ENCODE data around the gene DCBLD2. TPM values are rescaled to one million over a fixed set of nuclear protein-coding genes. Genes with fewer than 3 reads are reported as not detected.

Gene DCBLD2
- total and polyA plus RNA-seq, 4 donors: 25.0 to 42.3 (median 29.5) TPM

- Histone ChIP-seq H3K4me3 (ENCODE audit: low read depth, low read length) (no peak overlapping the region), H3K36me3 (ENCODE audit: control insufficient read depth, insufficient read depth, low read length) (peaks cover 5% of the 10 kb centered on the region), H3K27ac (ENCODE audit: low read depth, low read length) (no peak overlapping the region), H3K9me3 (ENCODE audit: control insufficient read depth, insufficient read depth, low read length) (no peaks in the 10 kb centered on the region), H3K4me1 (ENCODE audit: control insufficient read depth, insufficient read depth, low read length) (no peaks in the 10 kb centered on the region), H3K27me3 (ENCODE audit: control insufficient read depth, insufficient read depth, low read length) (no peaks in the 10 kb centered on the region)
- WGBS (ENCODE audit: insufficient coverage): no CpG with 5 or more reads among the region's 3 CpGs
- DNase-seq (ENCODE audit: low read depth in 4 of 6, low spot score in 6 of 6): no peak
Measured at GRCh38 chr3:98821063-98821462, 80.4 kb downstream of the DCBLD2 start.

GRCh38 chr3:98817547-98818041, 83.9 kb downstream of the DCBLD2 start:
- no peak overlapping the region for H3K4me3 ChIP-seq (ENCODE audit: low read depth, low read length)
- no peak overlapping the region for H3K27ac ChIP-seq (ENCODE audit: low read depth, low read length)
- no CpG with 5 or more reads among the region's 3 CpGs for WGBS (ENCODE audit: insufficient coverage)
- H3K9me3 ChIP-seq (ENCODE audit: control insufficient read depth, insufficient read depth, low read length): no peaks in the 10 kb centered on the region
- DNase-seq (ENCODE audit: low read depth in 4 of 6, low spot score in 6 of 6): peak; percentile 43 to 90 (median 58)
- H3K4me1 ChIP-seq (ENCODE audit: control insufficient read depth, insufficient read depth, low read length): no peaks in the 10 kb centered on the region
- H3K27me3 ChIP-seq (ENCODE audit: control insufficient read depth, insufficient read depth, low read length): no peaks in the 10 kb centered on the region
- peaks cover 9% of the 10 kb centered on the region for H3K36me3 ChIP-seq (ENCODE audit: control insufficient read depth, insufficient read depth, low read length)

DNA sequence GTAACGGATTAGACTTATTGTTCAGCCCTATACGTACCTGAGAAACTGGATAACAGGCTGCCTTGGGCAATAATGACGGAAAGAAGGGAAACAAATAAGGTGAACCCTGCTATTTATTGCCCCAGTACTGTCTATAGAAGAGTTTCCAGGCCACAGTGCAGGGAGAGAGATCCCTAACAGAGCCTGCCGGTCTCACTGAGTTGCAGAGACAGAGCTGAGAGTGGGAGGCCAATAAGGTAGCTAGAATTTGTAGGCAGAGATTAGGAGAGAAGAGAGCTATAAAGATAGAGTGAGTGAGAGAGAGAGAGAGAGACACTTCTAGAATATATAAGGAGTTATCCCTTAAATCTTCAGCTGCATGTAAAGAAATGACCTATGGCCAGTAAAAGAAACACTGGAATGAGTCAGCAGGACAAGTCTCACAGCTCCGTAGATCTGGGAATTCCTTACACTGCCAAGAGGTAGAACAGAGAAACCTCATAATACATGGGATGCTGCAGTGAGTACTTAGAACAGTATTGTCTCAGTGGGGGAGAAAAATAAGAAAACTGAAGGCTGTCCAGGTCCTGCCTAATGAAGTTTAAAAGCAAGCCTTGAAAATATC, 86.6 kb downstream of the DCBLD2 start:
- Histone ChIP-seq H3K36me3 (ENCODE audit: control insufficient read depth, insufficient read depth, low read length) (peaks cover 7% of the 10 kb centered on the region), H3K27ac (ENCODE audit: low read depth, low read length) (no peak overlapping the region), H3K27me3 (ENCODE audit: control insufficient read depth, insufficient read depth, low read length) (no peaks in the 10 kb centered on the region), H3K4me3 (ENCODE audit: low read depth, low read length) (no peak overlapping the region), H3K4me1 (ENCODE audit: control insufficient read depth, insufficient read depth, low read length) (no peaks in the 10 kb centered on the region), H3K9me3 (ENCODE audit: control insufficient read depth, insufficient read depth, low read length) (no peaks in the 10 kb centered on the region)
- 83% methylated on average over 3 of the region's 5 CpGs for WGBS (ENCODE audit: insufficient coverage)
- no peak for DNase-seq (ENCODE audit: low read depth in 4 of 6, low spot score in 6 of 6)

DNA sequence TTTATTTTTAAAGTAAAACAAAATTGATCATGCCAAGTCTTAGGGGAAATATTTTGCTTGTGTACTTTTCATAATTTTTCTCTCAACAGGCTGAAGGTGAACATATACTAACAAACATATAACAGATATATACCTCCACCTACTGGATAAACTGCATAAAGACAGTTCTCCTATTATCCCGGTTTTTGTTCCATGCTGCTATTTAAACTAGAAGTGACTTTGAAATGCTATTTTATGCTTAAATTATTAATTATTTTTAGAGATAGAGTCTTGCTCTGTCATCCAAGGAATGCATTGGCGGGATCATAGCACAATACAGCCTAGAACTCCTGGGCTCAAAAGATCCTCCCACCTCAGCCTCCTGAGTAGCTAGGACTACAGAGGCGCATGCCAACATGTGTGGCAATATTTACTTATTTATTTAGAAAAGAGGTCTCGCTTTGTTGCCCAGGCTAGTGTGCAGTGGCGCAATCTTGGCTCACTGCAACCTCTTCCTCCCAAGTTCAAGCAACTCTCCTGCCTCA, 88.6 kb downstream of the DCBLD2 start:
- Histone ChIP-seq H3K9me3 (ENCODE audit: control insufficient read depth, insufficient read depth, low read length) (no peaks in the 10 kb centered on the region), H3K27me3 (ENCODE audit: control insufficient read depth, insufficient read depth, low read length) (no peaks in the 10 kb centered on the region), H3K4me1 (ENCODE audit: control insufficient read depth, insufficient read depth, low read length) (no peaks in the 10 kb centered on the region), H3K4me3 (ENCODE audit: low read depth, low read length) (no peak overlapping the region), H3K36me3 (ENCODE audit: control insufficient read depth, insufficient read depth, low read length) (peaks cover 7% of the 10 kb centered on the region), H3K27ac (ENCODE audit: low read depth, low read length) (no peak overlapping the region)
- peak in 4 of 6 donors; percentile 24 to 84 (median 42) for DNase-seq (ENCODE audit: low read depth in 4 of 6, low spot score in 6 of 6)
- WGBS (ENCODE audit: insufficient coverage): no CpG with 5 or more reads among the region's 5 CpGs

GRCh38 chr3:98811048-98811447, 90.4 kb downstream of the DCBLD2 start:
- no peak for DNase-seq (ENCODE audit: low read depth in 4 of 6, low spot score in 6 of 6)
- Histone ChIP-seq H3K27me3 (ENCODE audit: control insufficient read depth, insufficient read depth, low read length) (no peaks in the 10 kb centered on the region), H3K36me3 (ENCODE audit: control insufficient read depth, insufficient read depth, low read length) (peaks cover 8% of the 10 kb centered on the region), H3K27ac (ENCODE audit: low read depth, low read length) (no peak overlapping the region), H3K4me1 (ENCODE audit: control insufficient read depth, insufficient read depth, low read length) (no peaks in the 10 kb centered on the region), H3K9me3 (ENCODE audit: control insufficient read depth, insufficient read depth, low read length) (no peaks in the 10 kb centered on the region), H3K4me3 (ENCODE audit: low read depth, low read length) (no peak overlapping the region)
- 83% methylated on average over 2 of the region's 6 CpGs for WGBS (ENCODE audit: insufficient coverage)

- Histone ChIP-seq H3K9me3 (ENCODE audit: control insufficient read depth, insufficient read depth, low read length) (no peaks in the 10 kb centered on the region), H3K27me3 (ENCODE audit: control insufficient read depth, insufficient read depth, low read length) (no peaks in the 10 kb centered on the region), H3K36me3 (ENCODE audit: control insufficient read depth, insufficient read depth, low read length) (peaks cover 8% of the 10 kb centered on the region), H3K4me3 (ENCODE audit: low read depth, low read length) (no peak overlapping the region), H3K27ac (ENCODE audit: low read depth, low read length) (no peak overlapping the region), H3K4me1 (ENCODE audit: control insufficient read depth, insufficient read depth, low read length) (no peaks in the 10 kb centered on the region)
- WGBS (ENCODE audit: insufficient coverage): 100% methylated on average over 1 of the region's 3 CpGs
- DNase-seq (ENCODE audit: low read depth in 4 of 6, low spot score in 6 of 6): no peak
Measured at GRCh38 chr3:98809557-98809956, 91.9 kb downstream of the DCBLD2 start.

DNA sequence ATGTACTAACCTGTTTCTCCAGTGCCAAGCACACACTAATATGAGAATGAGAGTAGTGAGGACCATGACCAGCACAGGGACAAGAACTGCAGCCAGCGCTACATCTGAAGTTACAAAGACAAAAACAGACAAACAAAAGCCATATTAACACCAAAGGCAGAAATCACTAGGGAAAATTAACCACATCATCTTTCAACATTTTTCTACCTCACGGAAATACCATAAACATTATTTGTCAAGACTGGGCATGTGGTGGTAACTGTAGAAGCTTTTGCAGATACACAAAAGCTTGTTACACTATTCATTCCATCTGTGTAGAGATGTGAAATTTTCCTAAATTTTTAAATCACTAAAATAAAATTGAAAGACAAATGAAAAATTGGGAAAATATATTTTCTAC, 93.4 kb downstream of the DCBLD2 start:
- peaks cover 4% of the 10 kb centered on the region for H3K36me3 ChIP-seq (ENCODE audit: control insufficient read depth, insufficient read depth, low read length)
- H3K27ac ChIP-seq (ENCODE audit: low read depth, low read length): no peak overlapping the region
- no peak overlapping the region for H3K4me3 ChIP-seq (ENCODE audit: low read depth, low read length)
- H3K9me3 ChIP-seq (ENCODE audit: control insufficient read depth, insufficient read depth, low read length): no peaks in the 10 kb centered on the region
- no peak for DNase-seq (ENCODE audit: low read depth in 4 of 6, low spot score in 6 of 6)
- no peaks in the 10 kb centered on the region for H3K4me1 ChIP-seq (ENCODE audit: control insufficient read depth, insufficient read depth, low read length)
- H3K27me3 ChIP-seq (ENCODE audit: control insufficient read depth, insufficient read depth, low read length): no peaks in the 10 kb centered on the region
- WGBS (ENCODE audit: insufficient coverage): 100% methylated on average over 1 of the region's 2 CpGs

- no peaks in the 10 kb centered on the region for H3K4me1 ChIP-seq (ENCODE audit: control insufficient read depth, insufficient read depth, low read length)
- H3K27me3 ChIP-seq (ENCODE audit: control insufficient read depth, insufficient read depth, low read length): no peaks in the 10 kb centered on the region
- no peak for DNase-seq (ENCODE audit: low read depth in 4 of 6, low spot score in 6 of 6)
- 100% methylated on average over 1 of the region's 1 CpG for WGBS (ENCODE audit: insufficient coverage)
- peaks cover 4% of the 10 kb centered on the region for H3K36me3 ChIP-seq (ENCODE audit: control insufficient read depth, insufficient read depth, low read length)
- no peaks in the 10 kb centered on the region for H3K9me3 ChIP-seq (ENCODE audit: control insufficient read depth, insufficient read depth, low read length)
- no peak overlapping the region for H3K4me3 ChIP-seq (ENCODE audit: low read depth, low read length)
- no peak overlapping the region for H3K27ac ChIP-seq (ENCODE audit: low read depth, low read length)
Measured at GRCh38 chr3:98807561-98807960, 93.9 kb downstream of the DCBLD2 start.

- Histone ChIP-seq H3K36me3 (ENCODE audit: control insufficient read depth, insufficient read depth, low read length) (peaks cover 4% of the 10 kb centered on the region), H3K27ac (ENCODE audit: low read depth, low read length) (no peak overlapping the region), H3K27me3 (ENCODE audit: control insufficient read depth, insufficient read depth, low read length) (no peaks in the 10 kb centered on the region), H3K9me3 (ENCODE audit: control insufficient read depth, insufficient read depth, low read length) (no peaks in the 10 kb centered on the region), H3K4me1 (ENCODE audit: control insufficient read depth, insufficient read depth, low read length) (no peaks in the 10 kb centered on the region), H3K4me3 (ENCODE audit: low read depth, low read length) (no peak overlapping the region)
- 93% methylated on average over 3 of the region's 4 CpGs for WGBS (ENCODE audit: insufficient coverage)
- DNase-seq (ENCODE audit: low read depth in 4 of 6, low spot score in 6 of 6): no peak
Measured at GRCh38 chr3:98807011-98807410, 94.5 kb downstream of the DCBLD2 start.

- no peak for DNase-seq (ENCODE audit: low read depth in 4 of 6, low spot score in 6 of 6)
- Histone ChIP-seq H3K27ac (ENCODE audit: low read depth, low read length) (no peak overlapping the region), H3K4me3 (ENCODE audit: low read depth, low read length) (no peak overlapping the region), H3K9me3 (ENCODE audit: control insufficient read depth, insufficient read depth, low read length) (no peaks in the 10 kb centered on the region), H3K27me3 (ENCODE audit: control insufficient read depth, insufficient read depth, low read length) (no peaks in the 10 kb centered on the region), H3K36me3 (ENCODE audit: control insufficient read depth, insufficient read depth, low read length) (peaks cover 4% of the 10 kb centered on the region), H3K4me1 (ENCODE audit: control insufficient read depth, insufficient read depth, low read length) (no peaks in the 10 kb centered on the region)
- 100% methylated on average over 1 of the region's 1 CpG for WGBS (ENCODE audit: insufficient coverage)
Measured at GRCh38 chr3:98806521-98806920, 95.0 kb downstream of the DCBLD2 start.

All from spinal cord (tissue), 10 donors.